HepG2 (cell line): ENCODE measurements around the gene ZNF425. TPM values are rescaled to one million over a fixed set of nuclear protein-coding genes. Genes with fewer than 3 reads are reported as not detected.
A peak's percentile ranks its signal among the peaks of the same experiment; 100 is the strongest.

Source experiments
- HOXD1 ChIP-seq: sonication (generic); formaldehyde crosslinking; IDR thresholded peaks from 2 replicates; pipeline ENCODE4 v1.5.0; 2020; ENCODE audit warnings: missing genetic modification reagents
- JUN ChIP-seq: sonication (generic); formaldehyde crosslinking; IDR thresholded peaks from 2 replicates; pipeline ENCODE4 v1.4.0; 2020; ENCODE audit warnings: mild to moderate bottlenecking, missing genetic modification reagents
- MBD4 ChIP-seq: IDR thresholded peaks from 2 replicates; pipeline ENCODE4 v1.6.1; 2012; ENCODE audit warnings: low read length, inconsistent platforms, borderline replicate concordance
- NFKBIZ ChIP-seq: IDR thresholded peaks from 2 replicates; pipeline ENCODE4 v1.6.1; 2018; ENCODE audit warnings: missing genetic modification reagents, missing compliant biosample characterization
- PITX1 ChIP-seq: sonication (generic); formaldehyde crosslinking; IDR thresholded peaks from 2 replicates; pipeline ENCODE4 v1.5.1; 2020; ENCODE audit warnings: mild to moderate bottlenecking, missing genetic modification reagents
- PRDM10 ChIP-seq: sonication (generic); formaldehyde crosslinking; IDR thresholded peaks from 2 replicates; pipeline ENCODE4 v1.4.0; 2020; ENCODE audit warnings: low read depth, missing genetic modification reagents
- SCMH1 ChIP-seq: sonication (generic); formaldehyde crosslinking; IDR thresholded peaks from 2 replicates; pipeline ENCODE4 v1.9.0; 2021; ENCODE audit warnings: missing genetic modification reagents, mild to moderate bottlenecking, borderline replicate concordance
- SNAI1 ChIP-seq: sonication (generic); formaldehyde crosslinking; IDR thresholded peaks from 2 replicates; pipeline ENCODE4 v1.5.0; 2020; ENCODE audit warnings: mild to moderate bottlenecking, missing genetic modification reagents, borderline replicate concordance
- SRSF1 ChIP-seq: fragments of 200-400 bp; formaldehyde crosslinking; optimal IDR thresholded peaks from 2 replicates; pipeline ENCODE3; 2017; ENCODE audit warnings: mild to moderate bottlenecking, low read depth, low read length, moderate library complexity
- USF2 ChIP-seq, 2 experiments: sonication (generic) in 1 of 2; formaldehyde crosslinking in 1 of 2; IDR thresholded peaks; 2 replicates each; pipeline versions ENCODE4 v1.5.1 to v1.6.1; 2011 to 2020; ENCODE audit warnings: borderline replicate concordance in 1 of 2, low read depth in 1 of 2, low read length in 1 of 2, mild to moderate bottlenecking in 1 of 2, missing genetic modification reagents in 1 of 2, moderate library complexity in 1 of 2
- ZNF713 ChIP-seq: sonication (generic); formaldehyde crosslinking; IDR thresholded peaks from 2 replicates; pipeline ENCODE4 v1.4.0; 2020; ENCODE audit warnings: mild to moderate bottlenecking, missing genetic modification reagents
- ZNF788 ChIP-seq: sonication (generic); formaldehyde crosslinking; IDR thresholded peaks from 2 replicates; pipeline ENCODE4 v1.5.0; 2020; ENCODE audit warnings: mild to moderate bottlenecking, missing genetic modification reagents, borderline replicate concordance
- ZNF841 ChIP-seq: sonication (generic); formaldehyde crosslinking; IDR thresholded peaks from 2 replicates; pipeline ENCODE4 v1.8.1; 2023; ENCODE audit warnings: missing genetic modification reagents, borderline replicate concordance
- polyA plus RNA-seq, 8 experiments: library from polyadenylated mRNA; depleted of rRNA in 3 of 8; stranded (reverse) in 7 of 8; unstranded in 1 of 8; fragments of >200 nt; fragmentation: Illumina TruSeq in 4 of 8; extraction: Trizol in 4 of 8; gene quantifications; 2 replicates each; pipeline versions ENCODE4 v1.2.1 to v1.2.3, GENCODE V29; 2011 to 2016; ENCODE audit warnings: low read depth in 4 of 8, missing spikeins in 1 of 8, mixed read lengths in 1 of 8; ENCODE audit not compliant: insufficient read depth in 1 of 8
- total RNA-seq, 5 experiments: library from RNA; depleted of rRNA; stranded (reverse); fragments of >200 nt; fragmentation: Illumina TruSeq; extraction: Trizol; gene quantifications; 2 replicates each; pipeline ENCODE4 v1.2.3, GENCODE V29; 2016; ENCODE audit warnings: low read depth in 1 of 5
- TF ChIP-seq, protein P1 (sequence below): sonication (generic); formaldehyde crosslinking; IDR thresholded peaks from 2 replicates; pipeline ENCODE4 v1.5.1; 2020; ENCODE audit warnings: mild to moderate bottlenecking, missing genetic modification reagents, moderate library complexity
- TF ChIP-seq, protein P2 (sequence below): sonication (generic); formaldehyde crosslinking; IDR thresholded peaks from 2 replicates; pipeline ENCODE4 v1.8.1; 2023; ENCODE audit warnings: missing genetic modification reagents, mild to moderate bottlenecking, borderline replicate concordance
- TF ChIP-seq, protein P3 (sequence below): sonication (generic); formaldehyde crosslinking; conservative IDR thresholded peaks from 2 replicates; pipeline ENCODE4 v1.8.0; 2022; ENCODE audit warnings: missing genetic modification reagents
- TF ChIP-seq, protein P4 (sequence below): sonication (generic); formaldehyde crosslinking; IDR thresholded peaks from 2 replicates; pipeline ENCODE4 v1.5.0; 2020; ENCODE audit warnings: missing genetic modification reagents

Gene ZNF425
- total and polyA plus RNA-seq, 2 of the 13 experiments (the other 11 are each of a cell fraction or from before 2014, with no cell fraction given), result 0.51 to 1.1 TPM

GRCh38 chr7:149147752-149148653 lies 21.9 kb upstream of the ZNF425 start (continued):
- TF ChIP-seq MBD4 (no peak), SRSF1 (no peak), ZNF841 (CRISPR knock-in tag) (no peak), HOXD1 (CRISPR knock-in tag) (peak; percentile 11; the same call in 1 of the 2 replicates), ZNF713 (CRISPR knock-in tag) (no peak), USF2 (IDR thresholded peaks at IDR 0.05; ENCODE audit: low read depth, low read length) (no peak), USF2 (CRISPR knock-in tag; IDR thresholded peaks at IDR 0.05; ENCODE audit: borderline replicate concordance) (no peak), PRDM10 (CRISPR knock-in tag) (no peak), ZNF788 (CRISPR knock-in tag) (no peak; the same call in 1 of the 2 replicates), SNAI1 (CRISPR knock-in tag) (0 out of 2 replicates have a peak, but pooled peaks have one; percentile 32), PITX1 (0 out of 2 replicates have a peak, but pooled peaks have one; percentile 19), JUN (CRISPR knock-in tag) (no peak), NFKBIZ (CRISPR knock-in tag) (no peak), SCMH1 (no peak)
- TF ChIP-seq, protein P1, sequence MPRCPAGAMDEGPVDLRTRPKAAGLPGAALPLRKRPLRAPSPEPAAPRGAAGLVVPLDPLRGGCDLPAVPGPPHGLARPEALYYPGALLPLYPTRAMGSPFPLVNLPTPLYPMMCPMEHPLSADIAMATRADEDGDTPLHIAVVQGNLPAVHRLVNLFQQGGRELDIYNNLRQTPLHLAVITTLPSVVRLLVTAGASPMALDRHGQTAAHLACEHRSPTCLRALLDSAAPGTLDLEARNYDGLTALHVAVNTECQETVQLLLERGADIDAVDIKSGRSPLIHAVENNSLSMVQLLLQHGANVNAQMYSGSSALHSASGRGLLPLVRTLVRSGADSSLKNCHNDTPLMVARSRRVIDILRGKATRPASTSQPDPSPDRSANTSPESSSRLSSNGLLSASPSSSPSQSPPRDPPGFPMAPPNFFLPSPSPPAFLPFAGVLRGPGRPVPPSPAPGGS, result no peak
- TF ChIP-seq, protein P2, sequence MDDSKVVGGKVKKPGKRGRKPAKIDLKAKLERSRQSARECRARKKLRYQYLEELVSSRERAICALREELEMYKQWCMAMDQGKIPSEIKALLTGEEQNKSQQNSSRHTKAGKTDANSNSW (CRISPR knock-in tag), result no peak
- TF ChIP-seq, protein P3, sequence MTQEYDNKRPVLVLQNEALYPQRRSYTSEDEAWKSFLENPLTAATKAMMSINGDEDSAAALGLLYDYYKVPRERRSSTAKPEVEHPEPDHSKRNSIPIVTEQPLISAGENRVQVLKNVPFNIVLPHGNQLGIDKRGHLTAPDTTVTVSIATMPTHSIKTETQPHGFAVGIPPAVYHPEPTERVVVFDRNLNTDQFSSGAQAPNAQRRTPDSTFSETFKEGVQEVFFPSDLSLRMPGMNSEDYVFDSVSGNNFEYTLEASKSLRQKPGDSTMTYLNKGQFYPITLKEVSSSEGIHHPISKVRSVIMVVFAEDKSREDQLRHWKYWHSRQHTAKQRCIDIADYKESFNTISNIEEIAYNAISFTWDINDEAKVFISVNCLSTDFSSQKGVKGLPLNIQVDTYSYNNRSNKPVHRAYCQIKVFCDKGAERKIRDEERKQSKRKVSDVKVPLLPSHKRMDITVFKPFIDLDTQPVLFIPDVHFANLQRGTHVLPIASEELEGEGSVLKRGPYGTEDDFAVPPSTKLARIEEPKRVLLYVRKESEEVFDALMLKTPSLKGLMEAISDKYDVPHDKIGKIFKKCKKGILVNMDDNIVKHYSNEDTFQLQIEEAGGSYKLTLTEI (CRISPR knock-in tag), result no peak
- TF ChIP-seq, protein P4, sequence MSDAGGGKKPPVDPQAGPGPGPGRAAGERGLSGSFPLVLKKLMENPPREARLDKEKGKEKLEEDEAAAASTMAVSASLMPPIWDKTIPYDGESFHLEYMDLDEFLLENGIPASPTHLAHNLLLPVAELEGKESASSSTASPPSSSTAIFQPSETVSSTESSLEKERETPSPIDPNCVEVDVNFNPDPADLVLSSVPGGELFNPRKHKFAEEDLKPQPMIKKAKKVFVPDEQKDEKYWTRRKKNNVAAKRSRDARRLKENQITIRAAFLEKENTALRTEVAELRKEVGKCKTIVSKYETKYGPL (CRISPR knock-in tag), result no peak
